Type B pancreatic cell (in vitro differentiated cells): Measurements from ENCODE around the gene FHDC1. TPM values are rescaled to one million over a fixed set of nuclear protein-coding genes. Genes with fewer than 3 reads are reported as not detected.

Experiments used
- DNase-seq: peaks from one replicate; pipeline ENCODE4 v3.0.0; 2021; ENCODE audit warnings: mixed read lengths; ENCODE audit not compliant: unreplicated experiment; ENCODE audit errors: extremely low spot score
- H3K27ac Mint-ChIP-seq: 2 replicates; pipeline ENCODE4 v1.8.0; 2021; ENCODE audit warnings: mild to moderate bottlenecking, mixed read lengths
- H3K27me3 Mint-ChIP-seq: 2 replicates; pipeline ENCODE4 v1.8.0; 2021; ENCODE audit warnings: mixed read lengths
- H3K36me3 Mint-ChIP-seq: 2 replicates; pipeline ENCODE4 v1.8.0; 2021; ENCODE audit warnings: mixed read lengths
- H3K4me1 Mint-ChIP-seq: one replicate; pipeline ENCODE4 v1.8.0; 2021; ENCODE audit warnings: mixed read lengths; ENCODE audit not compliant: unreplicated experiment
- H3K4me3 Mint-ChIP-seq: 2 replicates; pipeline ENCODE4 v1.8.0; 2021; ENCODE audit warnings: mild to moderate bottlenecking, mixed read lengths
- H3K9me3 Mint-ChIP-seq: 2 replicates; pipeline ENCODE4 v1.8.0; 2021; ENCODE audit warnings: mixed read lengths
- CTCF ChIP-seq: fragments of 200-600 bp; sonication (generic); conservative IDR thresholded peaks from 2 replicates; pipeline ENCODE4 v1.5.0; 2021; ENCODE audit warnings: antibody characterized with exemption, mild to moderate bottlenecking
- total RNA-seq: library from RNA; stranded (reverse); gene quantifications from 2 replicates; pipeline ENCODE4 v1.2.1, GENCODE V29; 2021; ENCODE audit warnings: low replicate concordance

FHDC1 gene
- total RNA-seq, 1 donor from 2014 or later, result 23.1 TPM

- DNase-seq, result no peak
- H3K4me3 Mint-ChIP-seq, result no peak overlapping the region
- no peaks in the 10 kb centered on the region for H3K27me3 Mint-ChIP-seq
- no peaks in the 10 kb centered on the region for H3K36me3 Mint-ChIP-seq
- H3K27ac Mint-ChIP-seq, result peak overlapping the region; percentile 72
- no peak for TF ChIP-seq CTCF
- no peaks in the 10 kb centered on the region for H3K9me3 Mint-ChIP-seq
- peaks cover 21% of the 10 kb centered on the region for H3K4me1 Mint-ChIP-seq
Measured at GRCh38 chr4:152992027-152992426, 55.9 kb downstream of the FHDC1 start.

- Mint-ChIP-seq H3K4me1 (peaks cover 21% of the 10 kb centered on the region), H3K27me3 (no peaks in the 10 kb centered on the region), H3K27ac (peak overlapping the region; percentile 72), H3K4me3 (no peak overlapping the region), H3K9me3 (no peaks in the 10 kb centered on the region), H3K36me3 (no peaks in the 10 kb centered on the region)
- TF ChIP-seq CTCF, result no peak
- no peak for DNase-seq
Measured at GRCh38 chr4:152992466-152992865, 56.3 kb downstream of the FHDC1 start.

GRCh38 chr4:152994038-152994437, 57.9 kb downstream of the FHDC1 start:
- Mint-ChIP-seq H3K27me3 (no peaks in the 10 kb centered on the region), H3K4me1 (peaks cover 27% of the 10 kb centered on the region), H3K4me3 (no peak overlapping the region), H3K36me3 (no peaks in the 10 kb centered on the region), H3K27ac (peak overlapping the region; percentile 76), H3K9me3 (no peaks in the 10 kb centered on the region)
- no peak for TF ChIP-seq CTCF
- DNase-seq, result no peak

GRCh38 chr4:152996111-152996571, 60.0 kb downstream of the FHDC1 start:
- Mint-ChIP-seq H3K36me3 (no peaks in the 10 kb centered on the region), H3K27me3 (no peaks in the 10 kb centered on the region), H3K4me1 (peaks cover 36% of the 10 kb centered on the region), H3K9me3 (no peaks in the 10 kb centered on the region), H3K4me3 (peak overlapping the region; percentile 80), H3K27ac (peak overlapping the region; percentile 98)
- no peak for TF ChIP-seq CTCF
- DNase-seq, result no peak

GRCh38 chr4:152996672-152997071, 60.5 kb downstream of the FHDC1 start:
- H3K27ac Mint-ChIP-seq, result peak overlapping the region; percentile 98
- H3K36me3 Mint-ChIP-seq, result no peaks in the 10 kb centered on the region
- DNase-seq, result no peak
- H3K4me3 Mint-ChIP-seq, result no peak overlapping the region
- TF ChIP-seq CTCF, result no peak
- no peaks in the 10 kb centered on the region for H3K27me3 Mint-ChIP-seq
- peaks cover 41% of the 10 kb centered on the region for H3K4me1 Mint-ChIP-seq
- H3K9me3 Mint-ChIP-seq, result no peaks in the 10 kb centered on the region

DNA sequence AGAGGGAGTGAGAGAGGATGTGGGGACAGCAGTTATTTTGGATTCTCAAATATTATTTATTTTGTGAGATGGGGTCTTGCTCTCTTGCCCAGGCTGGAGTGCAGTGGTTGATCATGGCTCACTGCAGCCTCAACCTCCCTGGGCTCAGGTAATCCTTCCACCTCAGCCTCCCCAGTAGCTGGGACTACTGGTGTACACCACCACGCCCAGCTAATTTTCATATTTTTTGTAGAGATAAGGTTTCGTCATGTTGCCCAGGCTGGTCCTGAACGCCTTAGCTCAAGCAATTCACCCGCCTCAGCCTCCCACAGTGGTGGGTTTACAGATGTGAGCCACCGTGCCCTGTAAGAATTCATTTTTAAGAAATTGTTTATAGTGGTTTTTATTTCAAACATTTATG, 61.2 kb downstream of the FHDC1 start:
- no peaks in the 10 kb centered on the region for H3K27me3 Mint-ChIP-seq
- H3K4me3 Mint-ChIP-seq, result no peak overlapping the region
- H3K4me1 Mint-ChIP-seq, result peaks cover 40% of the 10 kb centered on the region
- no peaks in the 10 kb centered on the region for H3K36me3 Mint-ChIP-seq
- no peak for TF ChIP-seq CTCF
- DNase-seq, result no peak
- H3K27ac Mint-ChIP-seq, result peak overlapping the region; percentile 98
- H3K9me3 Mint-ChIP-seq, result no peaks in the 10 kb centered on the region
